Memory B cell (primary cell): ENCODE measurements around the gene OMD.

Experiments
- ATAC-seq: fragments of 150-1000 bp; cut with Tn5 transposase; 2 replicates; pipeline ENCODE4 v1.10.0; 2021; ENCODE audit warnings: low read depth, mild to moderate bottlenecking, moderate library complexity
- DNase-seq, 2 donors: peaks; one replicate each; pipeline ENCODE4 v3.0.0; 2022; ENCODE audit warnings: low spot score in 2 of 2
- H3K27ac Mint-ChIP-seq: one replicate; pipeline ENCODE4 v1.8.0; 2022; ENCODE audit warnings: mild to moderate bottlenecking, moderate library complexity, mixed read lengths
- H3K27me3 Mint-ChIP-seq: one replicate; pipeline ENCODE4 v1.8.0; 2022; ENCODE audit warnings: mixed read lengths
- H3K36me3 Mint-ChIP-seq: one replicate; pipeline ENCODE4 v1.8.0; 2022; ENCODE audit warnings: mild to moderate bottlenecking, mixed read lengths
- H3K4me1 Mint-ChIP-seq: one replicate; pipeline ENCODE4 v1.8.0; 2022; ENCODE audit warnings: mixed read lengths
- H3K4me3 Mint-ChIP-seq: one replicate; pipeline ENCODE4 v1.8.0; 2022; ENCODE audit warnings: mild to moderate bottlenecking, moderate library complexity, mixed read lengths
- H3K9me3 Mint-ChIP-seq: one replicate; pipeline ENCODE4 v1.8.0; 2022; ENCODE audit warnings: mixed read lengths

Gene OMD, protein sequence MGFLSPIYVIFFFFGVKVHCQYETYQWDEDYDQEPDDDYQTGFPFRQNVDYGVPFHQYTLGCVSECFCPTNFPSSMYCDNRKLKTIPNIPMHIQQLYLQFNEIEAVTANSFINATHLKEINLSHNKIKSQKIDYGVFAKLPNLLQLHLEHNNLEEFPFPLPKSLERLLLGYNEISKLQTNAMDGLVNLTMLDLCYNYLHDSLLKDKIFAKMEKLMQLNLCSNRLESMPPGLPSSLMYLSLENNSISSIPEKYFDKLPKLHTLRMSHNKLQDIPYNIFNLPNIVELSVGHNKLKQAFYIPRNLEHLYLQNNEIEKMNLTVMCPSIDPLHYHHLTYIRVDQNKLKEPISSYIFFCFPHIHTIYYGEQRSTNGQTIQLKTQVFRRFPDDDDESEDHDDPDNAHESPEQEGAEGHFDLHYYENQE

DNA sequence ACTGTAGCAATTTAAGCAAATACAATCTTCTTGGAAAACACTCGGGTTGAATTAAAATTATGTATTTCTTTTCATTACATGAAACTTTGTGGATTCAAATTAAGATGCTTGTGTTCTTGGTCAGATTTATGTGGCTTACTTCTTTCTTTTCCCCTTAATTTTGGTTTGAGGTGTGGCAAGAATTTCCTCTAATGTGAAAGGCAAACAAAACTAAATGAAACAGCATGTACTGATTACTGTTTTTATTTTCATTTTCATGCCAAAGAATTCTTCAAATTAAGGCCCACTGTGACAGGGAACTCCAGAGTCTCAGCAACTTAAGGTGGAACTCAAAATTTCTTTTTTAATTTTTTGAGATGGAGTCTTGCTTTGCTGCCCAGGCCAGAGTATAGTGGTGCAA lies at the start of gene OMD:
TSS of gene OMD (minus strand) at position 132 of the 400 bp plus-strand sequence. CDS start 6,913 bp downstream, outside the sequence.
- DNase-seq = no peak
- ATAC-seq = no peak
- Mint-ChIP-seq H3K36me3 (no peaks in the 10 kb centered on the region), H3K27me3 (no peaks in the 10 kb centered on the region), H3K27ac (no peak within 1 kb of the TSS), H3K4me3 (no peak within 1 kb of the TSS), H3K9me3 (no peaks in the 10 kb centered on the region), H3K4me1 (no peaks in the 10 kb centered on the region)

DNA sequence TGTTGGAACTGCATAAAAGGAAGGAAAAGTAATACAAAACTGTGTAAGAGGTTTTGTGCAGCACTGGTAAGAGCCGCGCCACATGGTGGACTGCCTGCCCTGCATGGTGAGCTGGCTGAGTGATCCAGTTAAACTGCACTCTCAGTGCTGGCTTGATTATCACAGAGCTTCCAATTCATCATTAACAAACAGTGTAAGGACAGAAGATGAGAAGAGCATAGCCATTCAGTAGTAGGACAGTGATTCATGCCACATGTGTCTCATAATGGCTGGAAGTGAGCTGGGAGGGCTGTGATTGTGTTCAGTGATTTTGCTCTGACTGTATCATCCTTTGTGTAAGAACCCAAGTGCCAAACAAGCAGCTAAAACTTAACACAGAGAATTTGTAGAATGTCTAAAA lies 43.9 kb upstream of the OMD start:
- H3K27ac Mint-ChIP-seq = no peak overlapping the region
- no peaks in the 10 kb centered on the region for H3K9me3 Mint-ChIP-seq
- no peak for ATAC-seq
- no peak for DNase-seq
- H3K4me1 Mint-ChIP-seq = no peaks in the 10 kb centered on the region
- H3K36me3 Mint-ChIP-seq = no peaks in the 10 kb centered on the region
- no peak overlapping the region for H3K4me3 Mint-ChIP-seq
- no peaks in the 10 kb centered on the region for H3K27me3 Mint-ChIP-seq

GRCh38 chr9:92467511-92467910 lies 43.2 kb upstream of the OMD start:
- Mint-ChIP-seq H3K36me3 (no peaks in the 10 kb centered on the region), H3K4me3 (no peak overlapping the region), H3K27me3 (no peaks in the 10 kb centered on the region), H3K27ac (no peak overlapping the region), H3K4me1 (no peaks in the 10 kb centered on the region), H3K9me3 (no peaks in the 10 kb centered on the region)
- DNase-seq = no peak
- ATAC-seq = no peak

- no peaks in the 10 kb centered on the region for H3K9me3 Mint-ChIP-seq
- no peak for DNase-seq
- no peak overlapping the region for H3K4me3 Mint-ChIP-seq
- H3K4me1 Mint-ChIP-seq = no peaks in the 10 kb centered on the region
- no peak overlapping the region for H3K27ac Mint-ChIP-seq
- H3K36me3 Mint-ChIP-seq = no peaks in the 10 kb centered on the region
- H3K27me3 Mint-ChIP-seq = no peaks in the 10 kb centered on the region
- no peak for ATAC-seq
Observed at GRCh38 chr9:92467041-92467440, 42.8 kb upstream of the OMD start.

DNA sequence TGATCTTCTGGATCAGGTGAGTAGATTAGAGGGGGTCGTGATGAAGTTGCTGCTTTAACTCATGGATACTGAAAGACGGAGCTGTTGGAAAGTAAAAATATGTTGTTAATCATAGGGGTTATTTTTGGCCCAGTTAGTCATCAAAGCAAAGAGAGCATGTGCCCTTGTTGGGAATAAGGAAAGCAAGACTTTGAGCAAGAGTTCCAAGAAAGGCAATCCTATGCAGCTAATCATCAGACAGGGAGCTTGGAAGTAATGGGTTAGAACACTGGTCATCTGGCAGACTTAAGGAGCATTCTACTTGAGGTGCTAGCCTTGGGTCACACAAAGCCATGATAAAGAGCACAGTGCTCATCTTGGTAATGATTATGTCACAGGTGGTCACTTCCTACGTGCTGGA lies 39.7 kb upstream of the OMD start:
- ATAC-seq (no peak), DNase-seq (no peak)
- Mint-ChIP-seq H3K27ac (no peak overlapping the region), H3K4me1 (no peaks in the 10 kb centered on the region), H3K27me3 (no peaks in the 10 kb centered on the region), H3K36me3 (no peaks in the 10 kb centered on the region), H3K4me3 (no peak overlapping the region), H3K9me3 (no peaks in the 10 kb centered on the region)

GRCh38 chr9:92463387-92463786 lies 39.1 kb upstream of the OMD start:
- no peak overlapping the region for H3K27ac Mint-ChIP-seq
- H3K4me1 Mint-ChIP-seq = no peaks in the 10 kb centered on the region
- no peak for DNase-seq
- no peaks in the 10 kb centered on the region for H3K27me3 Mint-ChIP-seq
- no peaks in the 10 kb centered on the region for H3K9me3 Mint-ChIP-seq
- H3K4me3 Mint-ChIP-seq = no peak overlapping the region
- H3K36me3 Mint-ChIP-seq = no peaks in the 10 kb centered on the region
- ATAC-seq = no peak

GRCh38 chr9:92457576-92457975 lies 33.3 kb upstream of the OMD start:
- H3K9me3 Mint-ChIP-seq = no peaks in the 10 kb centered on the region
- no peaks in the 10 kb centered on the region for H3K27me3 Mint-ChIP-seq
- H3K36me3 Mint-ChIP-seq = no peaks in the 10 kb centered on the region
- no peak for DNase-seq
- H3K4me3 Mint-ChIP-seq = no peak overlapping the region
- no peak overlapping the region for H3K27ac Mint-ChIP-seq
- no peak for ATAC-seq
- no peaks in the 10 kb centered on the region for H3K4me1 Mint-ChIP-seq

DNA sequence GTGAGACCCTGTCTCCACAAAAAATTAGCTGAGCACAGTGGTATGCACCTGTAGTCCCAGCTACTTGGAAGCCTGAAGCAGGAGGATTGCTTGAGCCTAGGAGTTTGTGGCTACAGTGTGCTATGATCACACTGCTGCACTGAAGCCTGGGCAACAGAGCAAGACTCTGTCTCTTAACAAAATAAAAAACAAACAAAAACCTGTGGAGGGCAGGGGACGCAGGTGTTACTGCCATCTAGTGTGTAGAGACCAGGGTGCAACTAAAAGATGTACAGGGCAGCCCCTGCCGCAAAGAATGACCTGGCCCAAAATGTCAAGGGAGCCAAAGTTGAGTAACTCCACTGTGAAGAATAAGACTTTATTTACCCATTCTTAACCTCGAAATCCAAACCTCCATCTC lies 30.9 kb upstream of the OMD start:
- ATAC-seq (no peak), DNase-seq (no peak)
- H3K4me3 Mint-ChIP-seq = no peak overlapping the region
- H3K36me3 Mint-ChIP-seq = no peaks in the 10 kb centered on the region
- no peaks in the 10 kb centered on the region for H3K27me3 Mint-ChIP-seq
- no peak overlapping the region for H3K27ac Mint-ChIP-seq
- H3K9me3 Mint-ChIP-seq = no peaks in the 10 kb centered on the region
- no peaks in the 10 kb centered on the region for H3K4me1 Mint-ChIP-seq

GRCh38 chr9:92446536-92446935 lies 22.3 kb upstream of the OMD start:
- Mint-ChIP-seq H3K36me3 (no peaks in the 10 kb centered on the region), H3K4me1 (no peaks in the 10 kb centered on the region), H3K4me3 (no peak overlapping the region), H3K27me3 (no peaks in the 10 kb centered on the region), H3K27ac (no peak overlapping the region), H3K9me3 (no peaks in the 10 kb centered on the region)
- ATAC-seq (no peak), DNase-seq (no peak)

DNA sequence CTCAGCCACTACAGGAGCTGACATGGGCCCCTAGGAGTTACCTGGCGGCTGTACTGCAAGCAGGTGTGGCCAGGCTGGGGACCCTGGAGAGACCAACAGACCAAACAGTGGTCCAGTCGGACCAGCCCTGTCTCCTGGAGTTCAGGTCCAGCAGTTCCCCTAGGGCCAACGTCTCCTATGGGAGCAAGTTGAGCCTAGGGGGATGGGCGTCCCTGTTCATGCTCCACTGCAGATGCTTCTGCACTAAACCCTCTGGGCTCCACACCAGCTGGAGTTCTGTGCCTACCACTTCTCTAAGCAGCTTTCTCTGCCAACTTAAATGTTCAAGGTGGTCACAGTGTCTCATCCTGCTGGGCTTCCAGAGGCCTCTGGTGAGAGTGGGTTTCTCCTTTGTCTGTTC lies 20.6 kb upstream of the OMD start:
- no peaks in the 10 kb centered on the region for H3K27me3 Mint-ChIP-seq
- H3K36me3 Mint-ChIP-seq = no peaks in the 10 kb centered on the region
- no peak overlapping the region for H3K27ac Mint-ChIP-seq
- H3K4me3 Mint-ChIP-seq = no peak overlapping the region
- no peaks in the 10 kb centered on the region for H3K9me3 Mint-ChIP-seq
- H3K4me1 Mint-ChIP-seq = no peaks in the 10 kb centered on the region
- DNase-seq (no peak), ATAC-seq (no peak)

GRCh38 chr9:92440751-92441046 lies 16.4 kb upstream of the OMD start:
- Mint-ChIP-seq H3K36me3 (no peaks in the 10 kb centered on the region), H3K4me3 (no peak overlapping the region), H3K27ac (no peak overlapping the region), H3K9me3 (no peaks in the 10 kb centered on the region), H3K27me3 (no peaks in the 10 kb centered on the region), H3K4me1 (no peaks in the 10 kb centered on the region)
- no peak for ATAC-seq
- DNase-seq = no peak

DNA sequence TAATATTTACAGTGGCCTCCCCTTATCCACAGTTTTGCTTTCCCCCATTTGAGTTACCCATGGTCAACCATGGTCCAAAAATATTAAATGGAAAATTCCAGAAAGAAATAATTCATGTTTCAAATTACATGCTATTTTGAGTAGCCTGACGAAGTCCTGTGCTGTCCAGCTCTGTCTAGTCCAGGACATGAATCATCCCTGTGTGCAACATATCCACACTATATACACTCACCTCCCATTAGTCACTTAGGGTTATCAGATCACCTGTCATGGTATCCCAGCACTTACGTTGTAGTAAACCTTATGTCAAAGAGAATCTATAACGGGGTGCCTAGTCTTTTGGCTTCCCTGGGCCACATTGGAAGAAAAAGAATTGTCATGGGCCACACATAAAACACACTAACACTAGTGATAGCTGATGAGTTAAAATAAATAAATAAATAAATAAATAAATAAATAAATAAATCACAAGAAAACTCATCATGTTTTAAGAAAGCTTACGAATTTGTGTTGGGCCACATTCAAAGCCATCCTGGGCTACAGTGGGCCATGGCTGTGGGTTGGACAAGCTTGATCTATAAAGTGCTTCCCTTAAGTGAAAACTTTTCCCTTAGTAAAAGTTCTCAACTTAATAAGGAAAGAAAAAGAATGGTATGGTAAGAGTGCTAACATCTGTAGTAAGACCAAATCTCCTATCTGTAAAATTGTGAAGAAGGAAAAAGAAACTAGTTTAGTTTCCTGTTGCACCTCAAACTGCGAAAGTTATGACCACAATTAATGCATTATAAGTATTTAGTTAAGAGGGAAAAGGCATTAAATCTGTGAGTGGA lies 15.9 kb upstream of the OMD start:
- H3K4me1 Mint-ChIP-seq = no peaks in the 10 kb centered on the region
- ATAC-seq (no peak), DNase-seq (no peak)
- no peak overlapping the region for H3K4me3 Mint-ChIP-seq
- no peaks in the 10 kb centered on the region for H3K27me3 Mint-ChIP-seq
- H3K27ac Mint-ChIP-seq = no peak overlapping the region
- H3K36me3 Mint-ChIP-seq = no peaks in the 10 kb centered on the region
- H3K9me3 Mint-ChIP-seq = no peaks in the 10 kb centered on the region

DNA sequence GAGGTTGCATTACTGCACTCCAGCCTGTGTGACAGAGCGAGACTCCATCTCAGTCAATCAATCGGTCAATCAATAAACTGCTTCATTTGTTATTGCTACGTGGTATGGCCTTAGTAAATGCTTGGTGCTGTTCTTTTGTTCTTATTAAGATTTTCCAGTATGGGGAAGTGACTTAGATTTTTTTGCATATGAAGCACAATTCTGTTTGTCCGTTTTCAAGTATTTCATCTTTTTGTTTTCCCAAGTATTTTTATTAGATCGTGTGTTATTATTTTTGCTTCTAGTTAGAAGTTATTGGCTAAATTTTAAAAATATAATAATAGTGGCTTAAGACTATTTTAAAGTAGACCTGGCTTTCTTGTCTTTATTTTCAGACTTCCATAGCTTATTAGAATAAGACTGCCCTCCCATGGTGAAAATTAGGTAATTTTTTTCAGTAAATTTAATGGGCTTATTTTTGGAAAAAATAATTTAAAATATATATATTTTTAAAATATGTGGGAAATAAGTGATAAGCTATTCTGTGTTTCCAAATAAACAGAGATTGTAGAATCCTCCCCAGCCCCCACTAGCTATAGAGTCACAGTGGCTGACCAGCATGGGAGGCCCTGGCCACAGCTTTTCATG lies 14.7 kb upstream of the OMD start:
- no peaks in the 10 kb centered on the region for H3K27me3 Mint-ChIP-seq
- H3K27ac Mint-ChIP-seq = peak overlapping the region; percentile 14
- no peaks in the 10 kb centered on the region for H3K36me3 Mint-ChIP-seq
- DNase-seq (no peak), ATAC-seq (no peak)
- H3K4me1 Mint-ChIP-seq = no peaks in the 10 kb centered on the region
- no peaks in the 10 kb centered on the region for H3K9me3 Mint-ChIP-seq
- H3K4me3 Mint-ChIP-seq = no peak overlapping the region

- Mint-ChIP-seq H3K36me3 (peaks cover 3% of the 10 kb centered on the region), H3K27me3 (no peaks in the 10 kb centered on the region), H3K4me1 (no peaks in the 10 kb centered on the region), H3K27ac (no peak overlapping the region), H3K9me3 (no peaks in the 10 kb centered on the region), H3K4me3 (no peak overlapping the region)
- DNase-seq (no peak), ATAC-seq (no peak)
Observed at GRCh38 chr9:92435263-92435662, 11.0 kb upstream of the OMD start.
